ENCODE measurements around the gene MCCC2.
"Not testable (repeated sequence)": the region's sequence is repeated elsewhere in the genome, so short reads cannot be mapped to it uniquely, and the experiment has no call there.

The MCCC2 gene

GRCh38 chr5:71663191-71663969 is 76.2 kb downstream of the MCCC2 start:
- DNase-seq: no peak

GRCh38 chr5:71664615-71665014 is 77.5 kb downstream of the MCCC2 start:
- not testable (repeated sequence) for DNase-seq

GRCh38 chr5:71666321-71666720 is 79.2 kb downstream of the MCCC2 start:
- no peak for DNase-seq

- DNase-seq: no peak
Measured at GRCh38 chr5:71677977-71678376, 90.8 kb downstream of the MCCC2 start.

GRCh38 chr5:71679714-71680113 is 92.6 kb downstream of the MCCC2 start:
- no peak for DNase-seq

GRCh38 chr5:71680510-71680909 is 93.4 kb downstream of the MCCC2 start:
- DNase-seq: no peak

GRCh38 chr5:71681296-71681695 is 94.2 kb downstream of the MCCC2 start:
- DNase-seq: no peak

- no peak for DNase-seq
Measured at GRCh38 chr5:71684309-71684708, 97.2 kb downstream of the MCCC2 start.

- no peak for DNase-seq
Measured at GRCh38 chr5:71693828-71694427, 106.8 kb downstream of the MCCC2 start.

- DNase-seq: no peak
Measured at GRCh38 chr5:71695071-71695470, 107.9 kb downstream of the MCCC2 start.

GRCh38 chr5:71695595-71695994 is 108.5 kb downstream of the MCCC2 start:
- no peak for DNase-seq

- no peak for DNase-seq
Measured at GRCh38 chr5:71697967-71698366, 110.8 kb downstream of the MCCC2 start.

- no peak for DNase-seq
Measured at GRCh38 chr5:71699233-71699632, 112.1 kb downstream of the MCCC2 start.

- no peak for DNase-seq
Measured at GRCh38 chr5:71699751-71700150, 112.6 kb downstream of the MCCC2 start.

- no peak for DNase-seq
Measured at GRCh38 chr5:71700803-71701202, 113.7 kb downstream of the MCCC2 start.

GRCh38 chr5:71701407-71701806 is 114.3 kb downstream of the MCCC2 start:
- DNase-seq: no peak

- no peak for DNase-seq
Measured at GRCh38 chr5:71703941-71704340, 116.8 kb downstream of the MCCC2 start.

GRCh38 chr5:71705421-71705820 is 118.3 kb downstream of the MCCC2 start:
- DNase-seq: no peak

- no peak for DNase-seq
Measured at GRCh38 chr5:71706906-71707305, 119.8 kb downstream of the MCCC2 start.
